H9 (cell line): ENCODE measurements around the gene UTS2B. TPM values are rescaled to one million over a fixed set of nuclear protein-coding genes. Genes with fewer than 3 reads are reported as not detected.

Experiments
- DNase-seq: peaks from one replicate; pipeline ENCODE4 v3.0.0-alpha.2; 2017
- H2AFZ ChIP-seq: one replicate; pipeline ENCODE4 v1.6.1; 2013; ENCODE audit warnings: mild to moderate bottlenecking, low read length, control low read depth, moderate library complexity
- H2AK5ac ChIP-seq: 2 replicates; pipeline ENCODE4 v1.6.1; 2013; ENCODE audit warnings: low read length, control low read depth, mixed read lengths; ENCODE audit not compliant: insufficient read length
- H2BK120ac ChIP-seq: one replicate; pipeline ENCODE4 v1.6.1; 2013; ENCODE audit warnings: low read depth, mild to moderate bottlenecking, low read length, control low read depth, inconsistent platforms; ENCODE audit not compliant: poor library complexity, severe bottlenecking
- H2BK12ac ChIP-seq: 2 replicates; pipeline ENCODE4 v1.6.1; 2013; ENCODE audit warnings: low read length, control low read depth, mixed read lengths, low read depth; ENCODE audit not compliant: insufficient read length
- H2BK15ac ChIP-seq: 2 replicates; pipeline ENCODE4 v1.6.1; 2013; ENCODE audit warnings: low read depth, low read length, control low read depth
- H2BK20ac ChIP-seq: one replicate; pipeline ENCODE4 v1.6.1; 2013; ENCODE audit warnings: low read depth, mild to moderate bottlenecking, low read length, control low read depth, inconsistent platforms; ENCODE audit not compliant: poor library complexity, severe bottlenecking
- H2BK5ac ChIP-seq: 2 replicates; pipeline ENCODE4 v1.6.1; 2013; ENCODE audit warnings: low read length, control low read depth, mixed read lengths; ENCODE audit not compliant: insufficient read length
- H3K14ac ChIP-seq: 2 replicates; pipeline ENCODE4 v1.6.1; 2013; ENCODE audit warnings: low read length, control low read depth; ENCODE audit not compliant: insufficient read depth
- H3K18ac ChIP-seq: 2 replicates; pipeline ENCODE4 v1.6.1; 2013; ENCODE audit warnings: low read depth, mild to moderate bottlenecking, mixed read lengths, low read length, control low read depth; ENCODE audit not compliant: insufficient read length
- H3K23ac ChIP-seq: 2 replicates; pipeline ENCODE4 v1.6.1; 2013; ENCODE audit warnings: low read length, control low read depth, mixed read lengths, low read depth; ENCODE audit not compliant: insufficient read length
- H3K23me2 ChIP-seq: 2 replicates; pipeline ENCODE4 v1.6.1; 2013; ENCODE audit warnings: low read depth, mild to moderate bottlenecking, mixed read lengths, low read length, control low read depth; ENCODE audit not compliant: insufficient read length, poor library complexity, severe bottlenecking
- H3K27ac ChIP-seq: 2 replicates; pipeline ENCODE4 v1.5.1; 2013; ENCODE audit warnings: low read length, control low read depth, mixed read lengths, low read depth; ENCODE audit not compliant: insufficient read length
- H3K27me3 ChIP-seq: 2 replicates; pipeline ENCODE4 v1.6.1; 2013; ENCODE audit warnings: low read length, control low read depth, inconsistent platforms; ENCODE audit not compliant: insufficient read depth
- H3K4ac ChIP-seq: 2 replicates; pipeline ENCODE4 v1.6.1; 2013; ENCODE audit warnings: low read depth, mild to moderate bottlenecking, control low read depth, inconsistent platforms, low read length, moderate library complexity
- H3K4me1 ChIP-seq: 2 replicates; pipeline ENCODE4 v1.6.1; 2013; ENCODE audit warnings: low read length, control low read depth, inconsistent platforms; ENCODE audit not compliant: insufficient read depth
- H3K4me2 ChIP-seq: 2 replicates; pipeline ENCODE4 v1.6.1; 2013; ENCODE audit warnings: low read length, control low read depth, mixed read lengths; ENCODE audit not compliant: insufficient read length, insufficient read depth
- H3K56ac ChIP-seq: 2 replicates; pipeline ENCODE4 v1.6.1; 2013; ENCODE audit warnings: low read depth, mild to moderate bottlenecking, mixed read lengths, low read length, control low read depth; ENCODE audit not compliant: insufficient read length
- H3K79me1 ChIP-seq: 2 replicates; pipeline ENCODE4 v1.6.1; 2013; ENCODE audit warnings: low read depth, mild to moderate bottlenecking, moderate library complexity, low read length, control low read depth, inconsistent platforms; ENCODE audit not compliant: insufficient read depth, poor library complexity, severe bottlenecking
- H3K79me2 ChIP-seq: 2 replicates; pipeline ENCODE4 v1.6.1; 2013; ENCODE audit warnings: low read length, control low read depth, inconsistent platforms; ENCODE audit not compliant: insufficient read depth
- H3K9ac ChIP-seq: 2 replicates; pipeline ENCODE4 v1.6.1; 2013; ENCODE audit warnings: low read length, control low read depth, mixed read lengths; ENCODE audit not compliant: insufficient read length; ENCODE audit errors: extremely low read depth
- H3K9me3 ChIP-seq: one replicate; pipeline ENCODE4 v1.6.1; 2013; ENCODE audit warnings: low read depth, low read length, inconsistent platforms; ENCODE audit not compliant: control insufficient read depth
- H3T11ph ChIP-seq: one replicate; pipeline ENCODE4 v1.6.1; 2013; ENCODE audit warnings: mild to moderate bottlenecking, low read length, control low read depth, inconsistent platforms
- H4K20me1 ChIP-seq: one replicate; pipeline ENCODE4 v1.6.1; 2013; ENCODE audit not compliant: control insufficient read depth, insufficient read length, insufficient read depth
- H4K5ac ChIP-seq: 2 replicates; pipeline ENCODE4 v1.6.1; 2013; ENCODE audit warnings: low read depth, mild to moderate bottlenecking, mixed read lengths, low read length, control low read depth; ENCODE audit not compliant: insufficient read length
- H4K8ac ChIP-seq: replicated peaks from 2 replicates; pipeline ENCODE4 v1.6.1; 2013; ENCODE audit warnings: low read length, control low read depth, mixed read lengths, low read depth; ENCODE audit not compliant: insufficient read length
- H4K91ac ChIP-seq: 2 replicates; pipeline ENCODE4 v1.6.1; 2013; ENCODE audit warnings: low read depth, mild to moderate bottlenecking, moderate library complexity, mixed read lengths, low read length, control low read depth; ENCODE audit not compliant: insufficient read length
- H3K27ac Mint-ChIP-seq, 3 experiments: 2 replicates in 2 of 3; 3 replicates in 1 of 3; pipeline ENCODE4 v1.8.0; 2020 to 2021; ENCODE audit warnings: mixed read lengths in 3 of 3, mild to moderate bottlenecking in 1 of 3, moderate library complexity in 1 of 3
- H3K27me3 Mint-ChIP-seq: 2 replicates; pipeline ENCODE4 v1.8.0; 2021; ENCODE audit warnings: low read depth, mild to moderate bottlenecking, moderate library complexity, mixed read lengths
- H3K36me3 Mint-ChIP-seq, 3 experiments: 2 replicates in 2 of 3; 3 replicates in 1 of 3; pipeline ENCODE4 v1.8.0; 2020 to 2021; ENCODE audit warnings: low read depth in 3 of 3, mixed read lengths in 3 of 3; ENCODE audit not compliant: insufficient read depth in 1 of 3
- H3K4me1 Mint-ChIP-seq, 2 experiments: 2 replicates each; pipeline ENCODE4 v1.8.0; 2020; ENCODE audit warnings: mixed read lengths in 2 of 2
- H3K4me3 Mint-ChIP-seq, 2 experiments: 2 replicates in 1 of 2; 3 replicates in 1 of 2; pipeline ENCODE4 v1.8.0; 2020 to 2021; ENCODE audit warnings: mild to moderate bottlenecking in 2 of 2, mixed read lengths in 2 of 2, moderate library complexity in 1 of 2
- H3K9me3 Mint-ChIP-seq, 2 experiments: 2 replicates in 1 of 2; 3 replicates in 1 of 2; pipeline ENCODE4 v1.8.0; 2020; ENCODE audit warnings: mild to moderate bottlenecking in 2 of 2, mixed read lengths in 2 of 2, moderate library complexity in 1 of 2
- CTCF ChIP-seq: fragments of 200-600 bp; sonication (generic); conservative IDR thresholded peaks from 3 replicates; pipeline ENCODE4 v1.8.0; 2021; ENCODE audit warnings: antibody characterized with exemption, mild to moderate bottlenecking
- WGBS: extraction: QIAGEN DNeasy Blood & Tissue Kit; methylation state at CpG from one replicate; pipeline ENCODE4 v1.1.7; 2013; ENCODE audit warnings: missing lambda C conversion rate, low lambda C conversion rate, mixed read lengths; ENCODE audit not compliant: insufficient read length; ENCODE audit errors: extremely low coverage; 5-methylcytosine and 5-hydroxymethylcytosine counted together
- total RNA-seq: library from RNA; stranded (reverse); gene quantifications from 2 replicates; pipeline ENCODE4 v1.2.1, GENCODE V29; 2021

UTS2B gene
- total RNA-seq, 1 experiment from 2014 or later = 0.09 TPM

GRCh38 chr3:191331388-191331787 lies 1.1 kb upstream of the UTS2B start:
- H3K9ac ChIP-seq = no peak overlapping the region

More at GRCh38 chr3:191331388-191331787, 1.1 kb upstream of the UTS2B start:
- Histone ChIP-seq H3K9me3 (no peaks in the 10 kb centered on the region), H3K79me1 (no peaks in the 10 kb centered on the region), H4K5ac (no peak overlapping the region), H4K20me1 (no peaks in the 10 kb centered on the region), H4K91ac (no peak overlapping the region), H2BK12ac (no peak overlapping the region), H2AK5ac (no peak overlapping the region), H3K79me2 (no peaks in the 10 kb centered on the region), H3K27me3 (peaks cover 11% of the 10 kb centered on the region; the same call in 1 of the 2 replicates), H2BK120ac (no peak overlapping the region), H3K4me1 (peaks cover 6% of the 10 kb centered on the region), H3T11ph (no peak overlapping the region), H3K18ac (no peak overlapping the region), H4K8ac (no peak overlapping the region), H3K4me2 (no peak overlapping the region), H2AFZ (no peak overlapping the region), H3K27ac (no peak overlapping the region), H3K14ac (no peak overlapping the region), H3K23ac (no peak overlapping the region), H3K4ac (no peak overlapping the region), H3K23me2 (peaks cover 10% of the 10 kb centered on the region), H2BK20ac (no peak overlapping the region), H3K56ac (no peak overlapping the region), H2BK15ac (no peak overlapping the region), H2BK5ac (no peak overlapping the region)
- no peak for DNase-seq
- no peak for TF ChIP-seq CTCF
- Mint-ChIP-seq H3K27me3 (peaks cover 30% of the 10 kb centered on the region), H3K27ac (no peak overlapping the region), H3K4me1 (peaks cover 30 to 42% of the 10 kb centered on the region in 2 experiments), H3K4me3 (no peak overlapping the region), H3K36me3 (no peaks in the 10 kb centered on the region; a peak in 1 of 7 replicates), H3K9me3 (no peaks in the 10 kb centered on the region)
- WGBS = no CpG with 5 or more reads among the region's 3 CpGs
